ENCODE results near the gene RPH3AL. TPM values are rescaled to one million over a fixed set of nuclear protein-coding genes. Genes with fewer than 3 reads are reported as not detected.
A peak's percentile ranks its signal among the peaks of the same experiment; 100 is the strongest.

Gene RPH3AL
- total RNA-seq, 4 donors from 2014 or later = 9.6 to 62.4 (median 41.9) TPM

DNA sequence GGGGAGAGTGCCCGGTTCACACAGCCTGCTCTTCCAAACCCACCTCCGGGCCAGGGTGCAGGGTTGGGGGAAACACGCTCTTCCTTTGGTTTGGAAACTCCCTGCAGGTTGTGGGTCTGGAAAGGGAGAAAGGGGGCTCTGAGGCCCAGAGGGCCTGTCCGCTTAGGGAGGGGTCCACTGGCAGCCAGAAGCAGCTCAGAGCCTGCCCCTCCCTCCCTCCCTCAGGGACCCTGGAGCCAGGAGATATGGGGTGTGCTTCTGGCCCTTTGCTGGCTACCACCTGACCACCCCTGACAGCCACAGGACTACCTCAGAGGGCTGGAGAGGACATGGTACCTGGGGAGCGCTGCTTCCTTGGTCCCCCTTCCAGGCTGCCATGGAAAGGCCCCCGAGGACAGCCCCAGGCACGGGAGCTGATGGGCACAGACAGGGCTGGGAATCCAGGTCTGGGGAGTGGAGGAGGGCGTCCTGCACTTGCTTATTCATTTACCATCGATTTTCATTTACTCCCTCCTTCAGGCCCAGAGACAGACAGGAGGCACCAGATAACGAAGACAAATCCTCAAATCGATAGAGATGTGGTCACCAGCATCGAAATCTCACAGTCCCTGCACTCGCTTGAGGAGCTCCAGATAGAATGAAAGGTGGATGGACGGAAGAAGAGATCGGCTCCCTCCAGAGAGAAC is 122.8 kb downstream of the RPH3AL start:
- no peak for TF ChIP-seq EP300 (IDR thresholded peaks at IDR 0.05)
- TF ChIP-seq, protein P1, sequence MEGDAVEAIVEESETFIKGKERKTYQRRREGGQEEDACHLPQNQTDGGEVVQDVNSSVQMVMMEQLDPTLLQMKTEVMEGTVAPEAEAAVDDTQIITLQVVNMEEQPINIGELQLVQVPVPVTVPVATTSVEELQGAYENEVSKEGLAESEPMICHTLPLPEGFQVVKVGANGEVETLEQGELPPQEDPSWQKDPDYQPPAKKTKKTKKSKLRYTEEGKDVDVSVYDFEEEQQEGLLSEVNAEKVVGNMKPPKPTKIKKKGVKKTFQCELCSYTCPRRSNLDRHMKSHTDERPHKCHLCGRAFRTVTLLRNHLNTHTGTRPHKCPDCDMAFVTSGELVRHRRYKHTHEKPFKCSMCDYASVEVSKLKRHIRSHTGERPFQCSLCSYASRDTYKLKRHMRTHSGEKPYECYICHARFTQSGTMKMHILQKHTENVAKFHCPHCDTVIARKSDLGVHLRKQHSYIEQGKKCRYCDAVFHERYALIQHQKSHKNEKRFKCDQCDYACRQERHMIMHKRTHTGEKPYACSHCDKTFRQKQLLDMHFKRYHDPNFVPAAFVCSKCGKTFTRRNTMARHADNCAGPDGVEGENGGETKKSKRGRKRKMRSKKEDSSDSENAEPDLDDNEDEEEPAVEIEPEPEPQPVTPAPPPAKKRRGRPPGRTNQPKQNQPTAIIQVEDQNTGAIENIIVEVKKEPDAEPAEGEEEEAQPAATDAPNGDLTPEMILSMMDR (IDR thresholded peaks at IDR 0.05) = no peak
- no peak for TF ChIP-seq POLR2A (IDR thresholded peaks at IDR 0.05)
- DNase-seq (ENCODE audit: low spot score in 2 of 2) = no peak
- Histone ChIP-seq H3K27ac (peak overlapping the region in 1 of 4 donors; percentile 42), H3K9me3 (no peaks in the 10 kb centered on the region), H3K4me1 (no peaks in the 10 kb centered on the region), H3K36me3 (no peaks in the 10 kb centered on the region), H3K27me3 (no peaks in the 10 kb centered on the region), H3K4me3 (no peak overlapping the region)
- WGBS, 2 donors = 88 to 90% methylated on average over 12 to 15 of the region's 15 CpGs

GRCh38 chr17:228951-229708 is 123.5 kb downstream of the RPH3AL start:
- TF ChIP-seq, protein P1 (IDR thresholded peaks at IDR 0.05) = no peak
- TF ChIP-seq POLR2A (IDR thresholded peaks at IDR 0.05) (no peak), EP300 (IDR thresholded peaks at IDR 0.05) (no peak)

GRCh38 chr17:227946-228615 is 124.5 kb downstream of the RPH3AL start:
- 72 to 79% methylated on average over 17 to 19 of the region's 19 CpGs for WGBS, 2 donors
- Histone ChIP-seq H3K4me3 (no peak overlapping the region), H3K36me3 (no peaks in the 10 kb centered on the region), H3K4me1 (no peaks in the 10 kb centered on the region), H3K27ac (no peak overlapping the region), H3K27me3 (no peaks in the 10 kb centered on the region), H3K9me3 (no peaks in the 10 kb centered on the region)
- no peak for DNase-seq (ENCODE audit: low spot score in 2 of 2)
- no peak for TF ChIP-seq EP300 (IDR thresholded peaks at IDR 0.05)

More at GRCh38 chr17:228951-229708, 123.5 kb downstream of the RPH3AL start:
- DNase-seq (ENCODE audit: low spot score in 2 of 2) = no peak
- WGBS, 2 donors = 68 to 77% methylated on average over 8 of the region's 8 CpGs
- Histone ChIP-seq H3K9me3 (no peaks in the 10 kb centered on the region), H3K27ac (peak overlapping the region in 1 of 4 donors; percentile 42), H3K27me3 (no peaks in the 10 kb centered on the region), H3K36me3 (no peaks in the 10 kb centered on the region), H3K4me1 (no peaks in the 10 kb centered on the region), H3K4me3 (no peak overlapping the region)

DNA sequence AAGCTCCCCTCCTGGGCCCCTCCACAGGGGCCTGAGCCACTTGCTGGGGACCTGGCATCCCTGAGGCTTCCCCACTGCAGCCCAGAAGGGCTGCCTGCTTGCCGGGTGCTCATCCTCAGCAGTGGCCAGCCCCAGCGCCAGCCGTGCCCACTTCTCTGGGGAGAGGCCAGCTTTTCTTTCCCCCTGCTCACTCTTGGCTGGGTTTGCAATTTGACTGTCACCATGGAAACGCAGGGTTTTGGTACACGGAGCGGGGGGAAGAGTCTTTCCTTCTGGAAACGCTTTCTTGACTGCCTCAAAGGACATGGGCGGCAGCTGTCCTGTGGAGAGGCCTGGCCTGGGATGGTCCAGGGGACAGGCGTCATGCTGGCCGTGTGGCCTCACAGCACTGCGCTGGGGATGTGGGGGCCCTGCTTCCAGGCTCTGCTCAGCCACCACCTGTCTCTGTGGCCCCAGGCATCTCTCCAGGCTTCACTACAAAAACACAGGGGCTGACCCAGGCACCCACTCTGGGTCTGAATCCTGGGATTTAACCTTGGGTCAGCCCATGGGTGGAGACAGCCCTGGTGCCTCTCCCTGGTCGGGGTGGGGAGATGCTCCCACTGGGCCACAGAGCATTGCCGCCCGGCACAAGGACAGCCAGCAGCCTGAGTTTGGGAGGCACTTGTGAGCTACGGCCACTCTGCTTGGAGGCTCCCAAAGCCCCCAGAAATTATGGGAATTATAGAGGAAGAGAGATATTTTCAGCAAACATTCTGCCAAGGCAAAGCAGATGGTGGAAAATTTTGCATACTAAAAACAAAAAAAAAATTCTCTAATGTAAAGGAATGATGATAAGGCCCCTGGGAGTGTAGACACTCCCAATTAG is 125.3 kb downstream of the RPH3AL start:
- 48 to 52% methylated on average over 10 to 13 of the region's 15 CpGs for WGBS, 2 donors
- Histone ChIP-seq H3K4me1 (no peaks in the 10 kb centered on the region), H3K36me3 (no peaks in the 10 kb centered on the region), H3K9me3 (no peaks in the 10 kb centered on the region), H3K27ac (no peak overlapping the region), H3K4me3 (no peak overlapping the region), H3K27me3 (no peaks in the 10 kb centered on the region)
- no peak for TF ChIP-seq EP300 (IDR thresholded peaks at IDR 0.05)
- TF ChIP-seq POLR2A (IDR thresholded peaks at IDR 0.05) = no peak
- TF ChIP-seq, protein P1 (IDR thresholded peaks at IDR 0.05) = no peak
- no peak for DNase-seq (ENCODE audit: low spot score in 2 of 2)

All from tibial nerve (tissue), 4 donors.